ENCODE measurements around the gene DCHS1. TPM values are rescaled to one million over a fixed set of nuclear protein-coding genes. Genes with fewer than 3 reads are reported as not detected.

DCHS1 gene
- total and polyA plus RNA-seq, 9 of the 15 experiments (the other 6 are each of a cell fraction or from before 2014, with no cell fraction given): 0.04 to 0.49 (median 0.14) TPM; not detected in 2

DNA sequence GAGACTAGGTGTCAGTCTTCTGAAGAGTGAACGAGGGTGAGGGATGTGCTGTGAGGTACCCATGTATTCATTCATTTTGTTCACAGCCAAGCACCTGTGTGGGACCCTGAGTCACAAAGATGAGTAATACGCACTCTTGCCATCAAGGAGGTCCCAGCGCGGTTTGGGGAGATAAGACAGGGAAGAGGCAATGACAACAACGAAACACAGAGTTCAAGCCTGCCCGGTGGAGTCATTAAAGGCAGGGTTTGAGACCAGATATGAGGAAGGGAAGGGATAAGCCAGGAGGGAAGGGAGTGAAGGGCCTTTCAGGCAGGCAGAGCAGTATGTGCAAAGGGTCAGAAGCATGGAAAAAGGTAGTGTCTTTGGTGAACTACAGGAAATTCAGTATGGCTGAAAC lies 4.6 kb downstream of the DCHS1 start (continued):
- TF ChIP-seq, protein P1, sequence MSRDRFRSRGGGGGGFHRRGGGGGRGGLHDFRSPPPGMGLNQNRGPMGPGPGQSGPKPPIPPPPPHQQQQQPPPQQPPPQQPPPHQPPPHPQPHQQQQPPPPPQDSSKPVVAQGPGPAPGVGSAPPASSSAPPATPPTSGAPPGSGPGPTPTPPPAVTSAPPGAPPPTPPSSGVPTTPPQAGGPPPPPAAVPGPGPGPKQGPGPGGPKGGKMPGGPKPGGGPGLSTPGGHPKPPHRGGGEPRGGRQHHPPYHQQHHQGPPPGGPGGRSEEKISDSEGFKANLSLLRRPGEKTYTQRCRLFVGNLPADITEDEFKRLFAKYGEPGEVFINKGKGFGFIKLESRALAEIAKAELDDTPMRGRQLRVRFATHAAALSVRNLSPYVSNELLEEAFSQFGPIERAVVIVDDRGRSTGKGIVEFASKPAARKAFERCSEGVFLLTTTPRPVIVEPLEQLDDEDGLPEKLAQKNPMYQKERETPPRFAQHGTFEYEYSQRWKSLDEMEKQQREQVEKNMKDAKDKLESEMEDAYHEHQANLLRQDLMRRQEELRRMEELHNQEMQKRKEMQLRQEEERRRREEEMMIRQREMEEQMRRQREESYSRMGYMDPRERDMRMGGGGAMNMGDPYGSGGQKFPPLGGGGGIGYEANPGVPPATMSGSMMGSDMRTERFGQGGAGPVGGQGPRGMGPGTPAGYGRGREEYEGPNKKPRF (IDR thresholded peaks at IDR 0.05; ENCODE audit: low read depth, low read length): no peak
- TF ChIP-seq, protein P2, sequence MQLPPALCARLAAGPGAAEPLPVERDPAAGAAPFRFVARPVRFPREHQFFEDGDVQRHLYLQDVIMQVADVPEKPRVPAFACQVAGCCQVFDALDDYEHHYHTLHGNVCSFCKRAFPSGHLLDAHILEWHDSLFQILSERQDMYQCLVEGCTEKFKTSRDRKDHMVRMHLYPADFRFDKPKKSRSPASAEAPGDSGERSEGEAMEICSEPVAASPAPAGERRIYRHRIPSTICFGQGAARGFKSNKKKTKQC (CRISPR knock-in tag; IDR thresholded peaks at IDR 0.05): no peak
- no peak for TF ChIP-seq ZNF589 (CRISPR knock-in tag; IDR thresholded peaks at IDR 0.05; ENCODE audit: low read depth)
- TF ChIP-seq, protein P3, sequence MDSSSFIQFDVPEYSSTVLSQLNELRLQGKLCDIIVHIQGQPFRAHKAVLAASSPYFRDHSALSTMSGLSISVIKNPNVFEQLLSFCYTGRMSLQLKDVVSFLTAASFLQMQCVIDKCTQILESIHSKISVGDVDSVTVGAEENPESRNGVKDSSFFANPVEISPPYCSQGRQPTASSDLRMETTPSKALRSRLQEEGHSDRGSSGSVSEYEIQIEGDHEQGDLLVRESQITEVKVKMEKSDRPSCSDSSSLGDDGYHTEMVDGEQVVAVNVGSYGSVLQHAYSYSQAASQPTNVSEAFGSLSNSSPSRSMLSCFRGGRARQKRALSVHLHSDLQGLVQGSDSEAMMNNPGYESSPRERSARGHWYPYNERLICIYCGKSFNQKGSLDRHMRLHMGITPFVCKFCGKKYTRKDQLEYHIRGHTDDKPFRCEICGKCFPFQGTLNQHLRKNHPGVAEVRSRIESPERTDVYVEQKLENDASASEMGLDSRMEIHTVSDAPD (CRISPR knock-in tag; IDR thresholded peaks at IDR 0.05): no peak
- no peak for TF ChIP-seq SAP30 (IDR thresholded peaks at IDR 0.05; ENCODE audit: borderline replicate concordance, insufficient read depth, low read depth, low read length, poor library complexity, severe bottlenecking)
- TF ChIP-seq CTBP1 (IDR thresholded peaks at IDR 0.05; ENCODE audit: borderline replicate concordance): peak; percentile 97
- no peak for TF ChIP-seq ZNF561 (CRISPR knock-in tag; conservative IDR thresholded peaks at IDR 0.05)
- TF ChIP-seq, protein P4, sequence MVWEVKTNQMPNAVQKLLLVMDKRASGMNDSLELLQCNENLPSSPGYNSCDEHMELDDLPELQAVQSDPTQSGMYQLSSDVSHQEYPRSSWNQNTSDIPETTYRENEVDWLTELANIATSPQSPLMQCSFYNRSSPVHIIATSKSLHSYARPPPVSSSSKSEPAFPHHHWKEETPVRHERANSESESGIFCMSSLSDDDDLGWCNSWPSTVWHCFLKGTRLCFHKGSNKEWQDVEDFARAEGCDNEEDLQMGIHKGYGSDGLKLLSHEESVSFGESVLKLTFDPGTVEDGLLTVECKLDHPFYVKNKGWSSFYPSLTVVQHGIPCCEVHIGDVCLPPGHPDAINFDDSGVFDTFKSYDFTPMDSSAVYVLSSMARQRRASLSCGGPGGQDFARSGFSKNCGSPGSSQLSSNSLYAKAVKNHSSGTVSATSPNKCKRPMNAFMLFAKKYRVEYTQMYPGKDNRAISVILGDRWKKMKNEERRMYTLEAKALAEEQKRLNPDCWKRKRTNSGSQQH (CRISPR knock-in tag; IDR thresholded peaks at IDR 0.05): no peak
- TF ChIP-seq E2F3 (CRISPR knock-in tag; IDR thresholded peaks at IDR 0.05): no peak
- no peak for TF ChIP-seq SAFB (IDR thresholded peaks at IDR 0.05; ENCODE audit: borderline replicate concordance, low read depth, low read length)
- TF ChIP-seq ETS2 (tag; IDR thresholded peaks at IDR 0.05; ENCODE audit: borderline replicate concordance, poor library complexity, severe bottlenecking): no peak
- TF ChIP-seq SMC3 (conservative IDR thresholded peaks at IDR 0.05; ENCODE audit: insufficient read depth, low read depth, low read length): no peak
- no peak for TF ChIP-seq ZBED1 (IDR thresholded peaks at IDR 0.05)
- TF ChIP-seq GTF2A2 (tag; IDR thresholded peaks at IDR 0.05): no peak
- TF ChIP-seq SMAD2 (IDR thresholded peaks at IDR 0.05; ENCODE audit: low read depth, low read length): no peak
- TF ChIP-seq ZNF263 (CRISPR knock-in tag; IDR thresholded peaks at IDR 0.05; ENCODE audit: borderline replicate concordance): no peak
- no peak for TF ChIP-seq TAF7 (tag; IDR thresholded peaks at IDR 0.05)
- no peak for TF ChIP-seq PYGO2 (tag; IDR thresholded peaks at IDR 0.05)
- no peak for TF ChIP-seq NR4A1 (CRISPR knock-in tag; IDR thresholded peaks at IDR 0.05)
- no peak for TF ChIP-seq NR4A1 (tag; IDR thresholded peaks at IDR 0.05)
- no peak for TF ChIP-seq HNRNPUL1 (IDR thresholded peaks at IDR 0.05; ENCODE audit: low read length)
- no peak for TF ChIP-seq RFX5 (IDR thresholded peaks at IDR 0.05; ENCODE audit: low read depth, low read length)
- TF ChIP-seq, protein P5, sequence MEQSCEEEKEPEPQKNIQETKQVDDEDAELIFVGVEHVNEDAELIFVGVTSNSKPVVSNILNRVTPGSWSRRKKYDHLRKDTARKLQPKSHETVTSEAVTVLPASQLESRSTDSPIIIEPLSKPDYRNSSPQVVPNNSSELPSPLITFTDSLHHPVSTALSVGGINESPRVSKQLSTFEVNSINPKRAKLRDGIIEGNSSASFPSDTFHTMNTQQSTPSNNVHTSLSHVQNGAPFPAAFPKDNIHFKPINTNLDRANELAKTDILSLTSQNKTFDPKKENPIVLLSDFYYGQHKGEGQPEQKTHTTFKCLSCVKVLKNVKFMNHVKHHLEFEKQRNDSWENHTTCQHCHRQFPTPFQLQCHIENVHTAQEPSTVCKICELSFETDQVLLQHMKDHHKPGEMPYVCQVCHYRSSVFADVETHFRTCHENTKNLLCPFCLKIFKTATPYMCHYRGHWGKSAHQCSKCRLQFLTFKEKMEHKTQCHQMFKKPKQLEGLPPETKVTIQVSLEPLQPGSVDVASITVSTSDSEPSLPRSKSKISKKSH (CRISPR knock-in tag; IDR thresholded peaks at IDR 0.05): no peak
- no peak for TF ChIP-seq ZC3H8 (IDR thresholded peaks at IDR 0.05)

Measured in K562 (cell line).